ENCODE results near the gene MAP3K12. TPM values are rescaled to one million over a fixed set of nuclear protein-coding genes. Genes with fewer than 3 reads are reported as not detected.

The MAP3K12 gene
- total RNA-seq, 1 donor from 2014 or later: 32.9 TPM

DNA sequence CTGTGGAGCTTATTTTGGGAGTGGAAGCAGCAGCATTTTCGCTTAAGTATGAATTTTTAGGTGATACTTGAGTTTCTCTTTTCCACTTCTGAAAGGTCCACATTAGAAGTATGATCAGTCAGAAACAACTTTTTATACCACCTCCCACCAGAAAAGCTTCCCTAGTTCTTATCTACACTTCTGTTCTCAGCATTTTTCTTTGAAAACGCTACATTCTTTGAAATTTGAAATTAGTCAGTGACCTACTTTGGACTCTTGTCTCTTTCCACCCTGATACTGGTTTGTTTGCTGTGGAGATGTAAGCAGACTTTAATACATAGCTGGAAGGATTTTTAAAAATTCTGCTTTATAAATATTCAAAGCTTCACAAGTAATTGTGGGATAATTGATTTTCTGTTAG is 25.2 kb downstream of the MAP3K12 start:
- peaks cover 3% of the 10 kb centered on the region for H3K27me3 Mint-ChIP-seq (ENCODE audit: low read depth)
- H3K36me3 Mint-ChIP-seq (ENCODE audit: low read depth): peaks cover 42% of the 10 kb centered on the region
- H3K27ac Mint-ChIP-seq (ENCODE audit: unreplicated experiment): no peak overlapping the region
- H3K9me3 Mint-ChIP-seq: no peaks in the 10 kb centered on the region
- peaks cover 53% of the 10 kb centered on the region for H3K4me1 Mint-ChIP-seq
- DNase-seq (ENCODE audit: low read depth, low spot score): no peak
- H3K4me3 Mint-ChIP-seq: peak overlapping the region; percentile 66
- TF ChIP-seq, protein P1, sequence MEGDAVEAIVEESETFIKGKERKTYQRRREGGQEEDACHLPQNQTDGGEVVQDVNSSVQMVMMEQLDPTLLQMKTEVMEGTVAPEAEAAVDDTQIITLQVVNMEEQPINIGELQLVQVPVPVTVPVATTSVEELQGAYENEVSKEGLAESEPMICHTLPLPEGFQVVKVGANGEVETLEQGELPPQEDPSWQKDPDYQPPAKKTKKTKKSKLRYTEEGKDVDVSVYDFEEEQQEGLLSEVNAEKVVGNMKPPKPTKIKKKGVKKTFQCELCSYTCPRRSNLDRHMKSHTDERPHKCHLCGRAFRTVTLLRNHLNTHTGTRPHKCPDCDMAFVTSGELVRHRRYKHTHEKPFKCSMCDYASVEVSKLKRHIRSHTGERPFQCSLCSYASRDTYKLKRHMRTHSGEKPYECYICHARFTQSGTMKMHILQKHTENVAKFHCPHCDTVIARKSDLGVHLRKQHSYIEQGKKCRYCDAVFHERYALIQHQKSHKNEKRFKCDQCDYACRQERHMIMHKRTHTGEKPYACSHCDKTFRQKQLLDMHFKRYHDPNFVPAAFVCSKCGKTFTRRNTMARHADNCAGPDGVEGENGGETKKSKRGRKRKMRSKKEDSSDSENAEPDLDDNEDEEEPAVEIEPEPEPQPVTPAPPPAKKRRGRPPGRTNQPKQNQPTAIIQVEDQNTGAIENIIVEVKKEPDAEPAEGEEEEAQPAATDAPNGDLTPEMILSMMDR (conservative IDR thresholded peaks at IDR 0.05): no peak

DNA sequence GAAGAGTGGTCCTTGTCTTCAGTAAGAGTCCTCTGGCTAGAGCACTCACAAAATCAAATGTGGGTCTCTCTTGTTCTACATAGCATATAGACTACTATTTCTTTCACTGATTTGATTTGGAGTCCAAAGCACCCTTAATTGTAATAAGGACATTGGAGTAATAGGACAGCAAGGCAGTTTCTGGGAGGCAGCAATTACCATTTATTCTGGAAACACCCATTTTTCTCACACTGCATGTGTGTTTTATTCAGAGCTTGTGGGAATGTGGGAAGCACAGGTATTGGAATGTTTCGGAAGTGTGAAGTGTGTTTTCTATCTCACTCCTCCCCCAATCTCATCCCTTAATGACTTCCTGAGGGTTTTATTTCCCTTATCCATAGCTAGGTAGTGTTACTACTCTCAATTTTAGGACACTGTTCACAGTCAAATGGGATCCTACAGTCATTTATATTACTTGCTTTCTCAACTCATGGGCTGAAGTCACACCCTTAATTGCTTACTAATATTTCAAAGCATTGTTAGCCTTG is 27.1 kb downstream of the MAP3K12 start:
- Mint-ChIP-seq H3K36me3 (ENCODE audit: low read depth) (peaks cover 54% of the 10 kb centered on the region), H3K27ac (ENCODE audit: unreplicated experiment) (no peak overlapping the region), H3K4me3 (no peak overlapping the region), H3K27me3 (ENCODE audit: low read depth) (peaks cover 3% of the 10 kb centered on the region), H3K9me3 (no peaks in the 10 kb centered on the region), H3K4me1 (peaks cover 48% of the 10 kb centered on the region)
- TF ChIP-seq, protein P1 (conservative IDR thresholded peaks at IDR 0.05): no peak
- no peak for DNase-seq (ENCODE audit: low read depth, low spot score)

- Mint-ChIP-seq H3K4me1 (peaks cover 23% of the 10 kb centered on the region), H3K36me3 (ENCODE audit: low read depth) (peaks cover 43% of the 10 kb centered on the region), H3K4me3 (no peak overlapping the region), H3K9me3 (no peaks in the 10 kb centered on the region), H3K27ac (ENCODE audit: unreplicated experiment) (no peak overlapping the region), H3K27me3 (ENCODE audit: low read depth) (no peaks in the 10 kb centered on the region)
- TF ChIP-seq, protein P1 (conservative IDR thresholded peaks at IDR 0.05): no peak
- no peak for DNase-seq (ENCODE audit: low read depth, low spot score)
Measured at GRCh38 chr12:53468282-53468681, 31.0 kb downstream of the MAP3K12 start.

DNA sequence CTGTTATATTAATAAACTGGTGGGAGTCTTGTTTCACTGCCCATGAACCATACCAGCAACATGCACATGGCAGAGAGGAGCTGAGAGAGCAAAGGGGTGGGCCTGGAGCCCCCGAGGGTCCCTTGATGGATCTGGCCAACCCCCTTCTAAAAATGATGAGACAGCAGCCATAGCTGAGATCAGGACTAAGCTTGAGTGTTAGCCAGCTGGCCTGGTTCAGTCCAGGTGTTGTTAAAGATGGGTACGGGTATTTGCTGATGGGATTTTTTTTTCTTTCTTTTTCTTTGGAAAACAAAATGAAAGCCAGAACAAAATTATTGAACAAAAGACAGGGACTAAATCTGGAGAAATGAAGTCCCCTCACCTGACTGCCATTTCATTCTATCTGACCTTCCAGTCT is 31.4 kb downstream of the MAP3K12 start:
- Mint-ChIP-seq H3K27me3 (ENCODE audit: low read depth) (no peaks in the 10 kb centered on the region), H3K4me1 (peaks cover 22% of the 10 kb centered on the region), H3K4me3 (peak overlapping the region; percentile 31), H3K27ac (ENCODE audit: unreplicated experiment) (no peak overlapping the region), H3K36me3 (ENCODE audit: low read depth) (peaks cover 46% of the 10 kb centered on the region), H3K9me3 (no peaks in the 10 kb centered on the region)
- TF ChIP-seq, protein P1 (conservative IDR thresholded peaks at IDR 0.05): no peak
- no peak for DNase-seq (ENCODE audit: low read depth, low spot score)

- H3K36me3 Mint-ChIP-seq (ENCODE audit: low read depth): peaks cover 44% of the 10 kb centered on the region
- DNase-seq (ENCODE audit: low read depth, low spot score): no peak
- no peak overlapping the region for H3K4me3 Mint-ChIP-seq
- H3K27me3 Mint-ChIP-seq (ENCODE audit: low read depth): no peaks in the 10 kb centered on the region
- H3K9me3 Mint-ChIP-seq: no peaks in the 10 kb centered on the region
- TF ChIP-seq, protein P1 (conservative IDR thresholded peaks at IDR 0.05): no peak
- H3K27ac Mint-ChIP-seq (ENCODE audit: unreplicated experiment): no peak overlapping the region
- peaks cover 20% of the 10 kb centered on the region for H3K4me1 Mint-ChIP-seq
Measured at GRCh38 chr12:53467082-53467481, 32.2 kb downstream of the MAP3K12 start.
